ENCODE results near the gene NUP98. TPM values are rescaled to one million over a fixed set of nuclear protein-coding genes. Genes with fewer than 3 reads are reported as not detected.
A peak's percentile ranks its signal among the peaks of the same experiment; 100 is the strongest.

NUP98 gene
- total and polyA plus RNA-seq, 5 donors: 22.9 to 55.9 (median 42.7) TPM

DNA sequence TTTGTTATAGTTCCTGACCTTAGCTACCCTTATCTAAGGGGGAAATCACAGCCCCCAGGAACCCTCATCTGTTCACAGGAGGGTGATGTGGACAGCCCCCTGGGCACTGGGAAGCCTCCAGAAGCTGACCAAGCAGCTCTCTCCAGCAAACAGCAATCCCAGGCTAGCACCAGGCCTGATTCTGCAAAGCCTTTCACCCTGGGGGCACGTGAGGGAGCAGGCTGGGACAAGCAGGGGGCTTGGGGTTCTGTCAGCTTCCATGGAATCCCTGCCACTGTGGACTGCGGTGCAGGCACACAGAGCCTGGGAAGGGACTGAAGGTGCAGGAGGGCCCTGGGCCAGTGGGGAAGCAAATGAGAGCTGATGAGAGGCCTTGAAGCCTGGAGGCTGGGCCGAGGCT is 13.1 kb upstream of the NUP98 start:
- Histone ChIP-seq H3K27ac (ENCODE audit: low read length) (peak overlapping the region; percentile 32), H3K9me3 (ENCODE audit: control insufficient read depth, low read length) (no peaks in the 10 kb centered on the region), H3K4me1 (ENCODE audit: control insufficient read depth, insufficient read depth, low read length) (peaks cover 3% of the 10 kb centered on the region), H3K4me3 (ENCODE audit: low read length) (no peak overlapping the region), H3K27me3 (ENCODE audit: control insufficient read depth, insufficient read depth) (no peaks in the 10 kb centered on the region)
- ATAC-seq (no peak), DNase-seq (no peak)
- WGBS: 86% methylated on average over 3 of the region's 3 CpGs
- intact Hi-C loops (cut with DNase I): no loop called here

GRCh38 chr11:3809624-3809928 is 12.2 kb upstream of the NUP98 start:
- H3K4me1 ChIP-seq (ENCODE audit: control insufficient read depth, insufficient read depth, low read length): peaks cover 3% of the 10 kb centered on the region
- H3K27me3 ChIP-seq (ENCODE audit: control insufficient read depth, insufficient read depth): no peaks in the 10 kb centered on the region
- H3K9me3 ChIP-seq (ENCODE audit: control insufficient read depth, low read length): no peaks in the 10 kb centered on the region
- no peak overlapping the region for H3K27ac ChIP-seq (ENCODE audit: low read length)
- intact Hi-C loops (cut with DNase I): no loop called here
- 94% methylated on average over 1 of the region's 1 CpG for WGBS
- no peak overlapping the region for H3K4me3 ChIP-seq (ENCODE audit: low read length)
- no peak for DNase-seq
- no peak for ATAC-seq

- ATAC-seq (peak; percentile 52 to 58), DNase-seq (no peak)
- Histone ChIP-seq H3K27ac (ENCODE audit: low read length) (peak overlapping the region; percentile 13), H3K27me3 (ENCODE audit: control insufficient read depth, insufficient read depth) (no peaks in the 10 kb centered on the region), H3K9me3 (ENCODE audit: control insufficient read depth, low read length) (no peaks in the 10 kb centered on the region), H3K4me3 (ENCODE audit: low read length) (peak overlapping the region; percentile 82), H3K4me1 (ENCODE audit: control insufficient read depth, insufficient read depth, low read length) (peaks cover 3% of the 10 kb centered on the region)
- 44% methylated on average over 5 of the region's 5 CpGs for WGBS
- intact Hi-C loops (cut with DNase I): no loop called here
Measured at GRCh38 chr11:3808861-3809623, 11.7 kb upstream of the NUP98 start.

- H3K4me1 ChIP-seq (ENCODE audit: control insufficient read depth, insufficient read depth, low read length): peaks cover 3% of the 10 kb centered on the region
Measured at GRCh38 chr11:3807909-3808860, 10.8 kb upstream of the NUP98 start, which contains the start of gene PGAP2. Gene PGAP2, plus strand, starts transcription at chr11:3808560. Its CDS starts 2,700 bp downstream, at chr11:3811260.

DNA sequence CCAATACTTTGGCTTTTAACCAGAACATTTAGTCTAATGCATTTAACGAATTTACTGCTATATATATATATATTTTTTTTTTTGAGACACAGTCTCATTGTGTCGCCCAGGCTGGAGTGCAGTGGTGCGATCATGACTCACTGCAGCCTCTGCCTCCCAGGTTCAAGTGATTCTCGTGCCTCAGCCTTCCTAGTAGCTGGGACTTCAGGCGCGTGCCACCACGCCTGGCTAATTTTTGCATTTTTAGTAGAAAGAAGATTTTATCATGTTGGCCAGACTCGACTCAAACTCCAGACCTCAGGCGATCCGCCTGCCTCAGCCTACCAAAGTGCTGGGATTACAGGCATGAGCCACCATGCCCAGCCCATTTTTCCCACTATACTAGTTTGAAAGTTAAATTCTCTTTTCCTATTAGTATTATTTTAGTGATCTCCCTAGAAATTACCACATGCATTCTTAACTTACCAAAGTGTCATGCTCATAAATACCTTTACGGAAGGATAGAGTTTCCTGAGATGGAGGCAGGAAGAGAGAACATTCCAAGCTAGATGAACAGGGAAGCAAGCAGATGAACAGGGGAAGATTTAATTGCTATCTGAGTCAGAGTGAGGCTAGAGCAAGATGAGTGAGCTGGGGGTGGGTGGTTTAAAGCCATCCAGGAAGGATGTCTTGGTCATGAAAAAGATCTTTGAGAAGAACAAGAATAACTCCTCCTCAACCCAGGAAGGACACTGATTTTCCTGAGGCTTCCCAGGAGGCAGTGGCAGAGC is 6.6 kb upstream of the NUP98 start:
- no peak overlapping the region for H3K27ac ChIP-seq (ENCODE audit: low read length)
- H3K9me3 ChIP-seq (ENCODE audit: control insufficient read depth, low read length): no peaks in the 10 kb centered on the region
- no peaks in the 10 kb centered on the region for H3K4me1 ChIP-seq (ENCODE audit: control insufficient read depth, insufficient read depth, low read length)
- no peaks in the 10 kb centered on the region for H3K27me3 ChIP-seq (ENCODE audit: control insufficient read depth, insufficient read depth)
- DNase-seq (no peak), ATAC-seq (no peak)
- intact Hi-C loops (cut with DNase I): no loop called here
- H3K4me3 ChIP-seq (ENCODE audit: low read length): no peak overlapping the region
- WGBS: 94% methylated on average over 11 of the region's 11 CpGs

More at GRCh38 chr11:3807909-3808860, 10.8 kb upstream of the NUP98 start, which contains the start of gene PGAP2:
- DNase-seq (peak; percentile 65 to 92 (median 88)), ATAC-seq (peak; percentile 83 to 88)
- H3K4me3 ChIP-seq (ENCODE audit: low read length): peak within 1 kb of the TSS; percentile 82
- H3K27me3 ChIP-seq (ENCODE audit: control insufficient read depth, insufficient read depth): no peaks in the 10 kb centered on the region
- WGBS: 2% methylated on average over 55 of the region's 55 CpGs
- no peaks in the 10 kb centered on the region for H3K9me3 ChIP-seq (ENCODE audit: control insufficient read depth, low read length)
- intact Hi-C loops (cut with DNase I): no loop called here
- H3K27ac ChIP-seq (ENCODE audit: low read length): peak within 1 kb of the TSS; percentile 13

GRCh38 chr11:3802011-3802790 is 4.8 kb upstream of the NUP98 start:
- Histone ChIP-seq H3K9me3 (ENCODE audit: control insufficient read depth, low read length) (no peaks in the 10 kb centered on the region), H3K27me3 (ENCODE audit: control insufficient read depth, insufficient read depth) (no peaks in the 10 kb centered on the region), H3K4me3 (ENCODE audit: low read length) (no peak overlapping the region), H3K27ac (ENCODE audit: low read length) (no peak overlapping the region), H3K4me1 (ENCODE audit: control insufficient read depth, insufficient read depth, low read length) (no peaks in the 10 kb centered on the region)
- intact Hi-C loops (cut with DNase I): no loop called here
- DNase-seq (no peak), ATAC-seq (no peak)
- WGBS: 59% methylated on average over 4 of the region's 4 CpGs

GRCh38 chr11:3799873-3800272 is 2.5 kb upstream of the NUP98 start:
- intact Hi-C loops (cut with DNase I): no loop called here
- H3K4me1 ChIP-seq (ENCODE audit: control insufficient read depth, insufficient read depth, low read length): no peaks in the 10 kb centered on the region
- no peak overlapping the region for H3K27ac ChIP-seq (ENCODE audit: low read length)
- ATAC-seq: no peak
- no peak overlapping the region for H3K4me3 ChIP-seq (ENCODE audit: low read length)
- no peaks in the 10 kb centered on the region for H3K27me3 ChIP-seq (ENCODE audit: control insufficient read depth, insufficient read depth)
- no peaks in the 10 kb centered on the region for H3K9me3 ChIP-seq (ENCODE audit: control insufficient read depth, low read length)
- WGBS: 89% methylated on average over 5 of the region's 5 CpGs
- no peak for DNase-seq

DNA sequence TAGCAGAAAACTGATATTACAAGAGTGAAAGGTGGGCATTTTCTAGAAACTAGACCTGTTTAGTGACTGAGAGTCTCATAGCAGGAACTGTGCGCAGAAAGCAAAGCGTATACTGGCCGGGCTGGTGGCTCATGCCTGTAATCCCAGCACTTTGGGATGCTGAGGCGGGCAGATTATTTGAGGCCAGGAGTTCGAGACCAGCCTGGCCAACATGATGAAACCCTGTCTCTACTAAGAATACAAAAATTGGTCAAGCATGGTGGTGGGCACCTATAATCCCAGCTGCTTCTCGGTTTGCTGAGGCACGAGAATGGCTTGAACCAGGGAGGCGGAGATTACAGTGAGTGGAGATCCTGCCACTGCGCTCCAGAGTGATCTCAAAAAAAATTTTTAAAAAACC is 1.8 kb upstream of the NUP98 start:
- ATAC-seq: no peak
- Histone ChIP-seq H3K27me3 (ENCODE audit: control insufficient read depth, insufficient read depth) (no peaks in the 10 kb centered on the region), H3K27ac (ENCODE audit: low read length) (no peak overlapping the region), H3K9me3 (ENCODE audit: control insufficient read depth, low read length) (no peaks in the 10 kb centered on the region), H3K4me1 (ENCODE audit: control insufficient read depth, insufficient read depth, low read length) (no peaks in the 10 kb centered on the region), H3K4me3 (ENCODE audit: low read length) (no peak overlapping the region)
- 89% methylated on average over 9 of the region's 9 CpGs for WGBS
- DNase-seq: no peak
- intact Hi-C loops (cut with DNase I): no loop called here

DNA sequence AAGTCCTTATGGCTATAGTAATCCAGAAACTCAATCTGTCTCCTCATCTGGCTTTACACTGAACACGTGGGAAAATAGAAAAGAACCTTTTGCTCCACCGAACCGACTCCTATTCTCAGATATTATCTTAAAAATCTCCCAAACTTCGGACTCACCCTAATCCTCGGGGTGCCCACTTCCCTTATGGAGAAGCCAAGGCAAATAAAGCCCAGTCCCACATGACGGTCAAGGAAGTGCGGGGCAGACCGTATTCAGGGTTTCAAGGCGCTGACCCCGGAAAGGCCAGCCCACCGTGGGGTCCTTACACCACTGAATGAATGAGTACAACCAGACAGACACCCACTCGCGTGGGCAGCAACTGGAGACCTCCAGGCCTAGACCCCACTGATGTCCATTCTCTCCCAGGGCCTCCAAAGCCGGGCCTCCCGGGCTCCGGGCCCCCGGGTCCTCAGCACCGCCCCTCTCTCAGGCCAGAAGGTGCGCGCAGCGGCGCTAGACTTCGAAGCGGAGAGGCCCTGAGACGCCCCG is 489 bp downstream of the NUP98 start:
- H3K9me3 ChIP-seq (ENCODE audit: control insufficient read depth, low read length): no peaks in the 10 kb centered on the region
- under 1% methylated on average over 26 of the region's 26 CpGs for WGBS

GRCh38 chr11:3796346-3796745 is 1.0 kb downstream of the NUP98 start:
- peak overlapping the region; percentile 90 for H3K4me3 ChIP-seq (ENCODE audit: low read length)
- H3K9me3 ChIP-seq (ENCODE audit: control insufficient read depth, low read length): no peaks in the 10 kb centered on the region
- DNase-seq: no peak
- intact Hi-C loops (cut with DNase I): no loop called here
- no peaks in the 10 kb centered on the region for H3K27me3 ChIP-seq (ENCODE audit: control insufficient read depth, insufficient read depth)
- 11% methylated on average over 14 of the region's 14 CpGs for WGBS
- no peaks in the 10 kb centered on the region for H3K4me1 ChIP-seq (ENCODE audit: control insufficient read depth, insufficient read depth, low read length)
- H3K27ac ChIP-seq (ENCODE audit: low read length): peak overlapping the region; percentile 15
- ATAC-seq: no peak

More for the DNA sequence above, 489 bp downstream of the NUP98 start:
- Histone ChIP-seq H3K27ac (ENCODE audit: low read length) (peak overlapping the region; percentile 83), H3K4me3 (ENCODE audit: low read length) (peak overlapping the region; percentile 90), H3K27me3 (ENCODE audit: control insufficient read depth, insufficient read depth) (no peaks in the 10 kb centered on the region), H3K4me1 (ENCODE audit: control insufficient read depth, insufficient read depth, low read length) (no peaks in the 10 kb centered on the region)
- peak; percentile 36 to 58 for ATAC-seq
- no peak for DNase-seq
- intact Hi-C loops (cut with DNase I): no loop called here

Measured in right cardiac atrium (tissue), 5 donors.